ENCODE data around the gene MTCL3.

MTCL3 gene

DNA sequence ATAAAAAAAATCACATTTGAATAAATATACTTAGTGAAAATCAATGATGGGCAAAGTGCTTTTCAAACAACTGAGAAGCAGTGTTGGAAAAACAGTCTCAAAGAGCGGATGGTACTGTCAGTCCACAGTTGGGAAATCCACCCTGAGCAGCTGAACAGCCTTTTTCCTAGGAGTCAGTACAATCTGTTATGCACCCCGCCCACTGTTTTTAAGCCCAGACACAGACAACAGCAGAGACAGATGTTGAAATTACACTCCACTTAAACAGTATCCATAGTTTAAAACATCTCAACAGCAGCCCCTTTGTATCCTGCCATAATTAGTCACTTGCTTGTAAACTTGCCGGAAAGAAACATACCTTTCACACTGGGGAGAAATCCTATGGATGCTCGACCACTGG, 60.3 kb downstream of the MTCL3 start:
- no peak overlapping the region for H3K27ac Mint-ChIP-seq (ENCODE audit: low read depth)
- H3K9me3 Mint-ChIP-seq: no peaks in the 10 kb centered on the region
- no peak overlapping the region for H3K4me3 Mint-ChIP-seq
- no peak for ATAC-seq (replicated peaks; ENCODE audit: extremely low read depth, poor library complexity, severe bottlenecking)
- peaks cover 20% of the 10 kb centered on the region for H3K27me3 Mint-ChIP-seq
- no peaks in the 10 kb centered on the region for H3K36me3 Mint-ChIP-seq (ENCODE audit: insufficient read depth)
- DNase-seq (ENCODE audit: low spot score in 2 of 2): no peak
- H3K4me1 Mint-ChIP-seq: no peaks in the 10 kb centered on the region

DNA sequence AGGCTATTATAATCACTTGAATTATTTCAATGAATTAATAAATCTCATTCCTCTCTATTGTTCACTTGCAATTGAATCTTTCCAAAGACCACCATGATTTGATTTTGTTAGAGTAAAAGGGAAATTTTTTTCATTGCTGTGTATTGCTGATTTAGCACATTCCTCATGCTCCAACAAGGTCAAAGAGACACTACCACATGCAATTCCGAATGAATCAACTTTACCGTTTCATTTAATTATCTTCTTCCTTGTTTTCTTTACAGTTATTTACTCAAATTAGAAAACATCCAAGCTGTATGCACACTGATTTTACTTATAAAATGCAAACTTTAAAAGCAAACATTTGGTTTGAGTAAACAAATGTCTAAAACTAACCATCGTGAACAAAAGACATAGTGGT, 60.9 kb downstream of the MTCL3 start:
- no peak overlapping the region for H3K4me3 Mint-ChIP-seq
- DNase-seq (ENCODE audit: low spot score in 2 of 2) (no peak), ATAC-seq (replicated peaks; ENCODE audit: extremely low read depth, poor library complexity, severe bottlenecking) (no peak)

DNA sequence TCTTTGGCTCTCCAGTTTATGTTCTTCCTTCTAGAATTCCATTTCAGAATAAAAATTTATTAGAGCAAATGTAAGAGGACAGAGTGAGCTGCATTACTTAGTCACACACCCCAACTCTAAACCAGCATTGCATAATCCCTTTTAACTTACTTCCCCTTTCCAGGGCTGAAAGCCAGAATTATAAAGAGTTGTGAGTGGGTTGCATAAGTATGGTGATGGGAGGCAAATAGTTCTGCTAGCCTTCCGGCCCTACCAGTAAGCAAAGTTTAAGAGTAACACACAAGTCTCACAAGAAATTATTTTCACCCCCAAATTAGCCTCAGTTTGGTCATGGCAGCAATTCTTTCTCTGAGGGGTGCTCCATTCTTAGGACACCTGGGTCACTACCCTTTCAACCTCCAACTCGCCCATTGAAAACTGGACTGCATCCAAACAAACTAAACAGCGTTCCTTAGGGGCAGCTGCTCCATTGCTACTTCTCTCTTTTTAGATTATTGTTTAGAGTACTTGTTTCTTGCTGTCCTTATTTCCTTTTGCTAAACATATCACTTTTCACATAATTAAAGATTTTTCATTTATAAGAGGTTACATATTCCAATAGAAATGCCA, 61.6 kb downstream of the MTCL3 start:
- H3K27me3 Mint-ChIP-seq: peaks cover 20% of the 10 kb centered on the region

More for the DNA sequence above, 60.9 kb downstream of the MTCL3 start:
- peaks cover 20% of the 10 kb centered on the region for H3K27me3 Mint-ChIP-seq
- no peaks in the 10 kb centered on the region for H3K9me3 Mint-ChIP-seq
- H3K36me3 Mint-ChIP-seq (ENCODE audit: insufficient read depth): no peaks in the 10 kb centered on the region
- no peak overlapping the region for H3K27ac Mint-ChIP-seq (ENCODE audit: low read depth)
- H3K4me1 Mint-ChIP-seq: no peaks in the 10 kb centered on the region

GRCh38 chr6:127456465-127456864, 62.7 kb downstream of the MTCL3 start:
- no peak for ATAC-seq (replicated peaks; ENCODE audit: extremely low read depth, poor library complexity, severe bottlenecking)
- H3K9me3 Mint-ChIP-seq: no peaks in the 10 kb centered on the region
- no peak overlapping the region for H3K27ac Mint-ChIP-seq (ENCODE audit: low read depth)
- no peak for DNase-seq (ENCODE audit: low spot score in 2 of 2)
- H3K4me3 Mint-ChIP-seq: no peak overlapping the region
- H3K36me3 Mint-ChIP-seq (ENCODE audit: insufficient read depth): peaks cover 2% of the 10 kb centered on the region
- H3K4me1 Mint-ChIP-seq: no peaks in the 10 kb centered on the region
- H3K27me3 Mint-ChIP-seq: peaks cover 20% of the 10 kb centered on the region

More for the DNA sequence above, 61.6 kb downstream of the MTCL3 start:
- Mint-ChIP-seq H3K9me3 (no peaks in the 10 kb centered on the region), H3K27ac (ENCODE audit: low read depth) (no peak overlapping the region), H3K4me1 (no peaks in the 10 kb centered on the region), H3K36me3 (ENCODE audit: insufficient read depth) (peaks cover under 1% of the 10 kb centered on the region), H3K4me3 (no peak overlapping the region)
- ATAC-seq (replicated peaks; ENCODE audit: extremely low read depth, poor library complexity, severe bottlenecking) (no peak), DNase-seq (ENCODE audit: low spot score in 2 of 2) (no peak)

- Mint-ChIP-seq H3K27ac (ENCODE audit: low read depth) (no peak overlapping the region), H3K27me3 (peaks cover 20% of the 10 kb centered on the region), H3K4me3 (no peak overlapping the region), H3K36me3 (ENCODE audit: insufficient read depth) (peaks cover 2% of the 10 kb centered on the region), H3K9me3 (no peaks in the 10 kb centered on the region), H3K4me1 (no peaks in the 10 kb centered on the region)
- ATAC-seq (replicated peaks; ENCODE audit: extremely low read depth, poor library complexity, severe bottlenecking) (no peak), DNase-seq (ENCODE audit: low spot score in 2 of 2) (no peak)
These were observed 65.1 kb downstream of the MTCL3 start for GRCh38 chr6:127453845-127454619.

GRCh38 chr6:127452803-127453202, 66.3 kb downstream of the MTCL3 start:
- Mint-ChIP-seq H3K9me3 (no peaks in the 10 kb centered on the region), H3K36me3 (ENCODE audit: insufficient read depth) (peaks cover 2% of the 10 kb centered on the region)

GRCh38 chr6:127451388-127451787, 67.7 kb downstream of the MTCL3 start:
- Mint-ChIP-seq H3K4me3 (no peak overlapping the region), H3K4me1 (peaks cover 2% of the 10 kb centered on the region), H3K27me3 (peaks cover 5% of the 10 kb centered on the region), H3K9me3 (no peaks in the 10 kb centered on the region), H3K36me3 (ENCODE audit: insufficient read depth) (peaks cover 2% of the 10 kb centered on the region), H3K27ac (ENCODE audit: low read depth) (no peak overlapping the region)
- DNase-seq (ENCODE audit: low spot score in 2 of 2) (no peak), ATAC-seq (replicated peaks; ENCODE audit: extremely low read depth, poor library complexity, severe bottlenecking) (no peak)

More at GRCh38 chr6:127452803-127453202, 66.3 kb downstream of the MTCL3 start:
- peaks cover 14% of the 10 kb centered on the region for H3K27me3 Mint-ChIP-seq
- H3K4me1 Mint-ChIP-seq: no peaks in the 10 kb centered on the region
- ATAC-seq (replicated peaks; ENCODE audit: extremely low read depth, poor library complexity, severe bottlenecking) (no peak), DNase-seq (ENCODE audit: low spot score in 2 of 2) (no peak)
- no peak overlapping the region for H3K27ac Mint-ChIP-seq (ENCODE audit: low read depth)
- H3K4me3 Mint-ChIP-seq: no peak overlapping the region

GRCh38 chr6:127447780-127448179, 71.4 kb downstream of the MTCL3 start:
- Mint-ChIP-seq H3K9me3 (no peaks in the 10 kb centered on the region), H3K4me3 (no peak overlapping the region), H3K36me3 (ENCODE audit: insufficient read depth) (peaks cover 2% of the 10 kb centered on the region), H3K4me1 (peaks cover 6% of the 10 kb centered on the region), H3K27ac (ENCODE audit: low read depth) (no peak overlapping the region), H3K27me3 (no peaks in the 10 kb centered on the region)
- DNase-seq (ENCODE audit: low spot score in 2 of 2) (no peak), ATAC-seq (replicated peaks; ENCODE audit: extremely low read depth, poor library complexity, severe bottlenecking) (no peak)

DNA sequence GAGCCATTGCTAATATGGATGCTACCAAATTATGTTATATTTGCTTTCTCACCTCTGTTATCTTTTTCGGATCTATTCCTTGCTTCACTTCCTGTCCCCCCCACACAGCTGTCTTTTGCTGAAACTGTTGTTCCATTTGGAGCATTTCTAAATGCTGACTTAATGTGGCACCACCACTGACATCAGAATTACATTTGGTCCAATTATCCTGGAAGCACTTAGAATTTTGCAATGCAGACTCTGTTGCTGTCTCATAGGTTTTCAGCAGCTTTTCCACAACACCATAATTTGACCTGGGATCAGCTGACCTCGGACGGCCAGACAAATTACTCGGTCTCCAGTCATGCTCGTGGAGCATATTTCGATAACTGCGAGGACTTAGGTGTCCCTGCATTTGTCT, 72.8 kb downstream of the MTCL3 start:
- Mint-ChIP-seq H3K9me3 (no peaks in the 10 kb centered on the region), H3K36me3 (ENCODE audit: insufficient read depth) (no peaks in the 10 kb centered on the region), H3K27me3 (no peaks in the 10 kb centered on the region), H3K4me1 (peaks cover 6% of the 10 kb centered on the region), H3K27ac (ENCODE audit: low read depth) (no peak overlapping the region), H3K4me3 (no peak overlapping the region)
- no peak for ATAC-seq (replicated peaks; ENCODE audit: extremely low read depth, poor library complexity, severe bottlenecking)
- DNase-seq (ENCODE audit: low spot score in 2 of 2): no peak

DNA sequence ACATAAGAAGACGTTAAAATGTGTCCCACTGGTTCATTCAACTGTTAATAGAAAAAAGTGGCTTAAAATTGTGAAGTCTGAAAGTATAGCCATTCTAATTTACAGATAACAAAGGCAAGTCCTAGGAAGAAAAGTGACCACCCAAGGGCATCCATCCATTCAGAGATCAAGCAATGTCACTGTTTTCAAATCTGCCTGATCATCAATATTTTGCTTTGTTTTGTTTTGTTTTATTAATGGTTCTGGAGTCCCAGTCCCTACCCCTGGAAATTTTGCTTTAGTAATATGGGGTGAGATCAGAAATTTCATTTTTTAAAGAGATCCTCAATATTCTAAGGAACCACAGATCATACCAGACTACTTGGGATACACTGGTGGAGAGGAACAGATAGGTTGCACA, 77.3 kb downstream of the MTCL3 start:
- ATAC-seq (replicated peaks; ENCODE audit: extremely low read depth, poor library complexity, severe bottlenecking) (no peak), DNase-seq (ENCODE audit: low spot score in 2 of 2) (no peak)
- Mint-ChIP-seq H3K27me3 (peaks cover 11% of the 10 kb centered on the region), H3K9me3 (no peaks in the 10 kb centered on the region), H3K27ac (ENCODE audit: low read depth) (no peak overlapping the region), H3K4me1 (peaks cover 6% of the 10 kb centered on the region), H3K36me3 (ENCODE audit: insufficient read depth) (no peaks in the 10 kb centered on the region), H3K4me3 (no peak overlapping the region)

DNA sequence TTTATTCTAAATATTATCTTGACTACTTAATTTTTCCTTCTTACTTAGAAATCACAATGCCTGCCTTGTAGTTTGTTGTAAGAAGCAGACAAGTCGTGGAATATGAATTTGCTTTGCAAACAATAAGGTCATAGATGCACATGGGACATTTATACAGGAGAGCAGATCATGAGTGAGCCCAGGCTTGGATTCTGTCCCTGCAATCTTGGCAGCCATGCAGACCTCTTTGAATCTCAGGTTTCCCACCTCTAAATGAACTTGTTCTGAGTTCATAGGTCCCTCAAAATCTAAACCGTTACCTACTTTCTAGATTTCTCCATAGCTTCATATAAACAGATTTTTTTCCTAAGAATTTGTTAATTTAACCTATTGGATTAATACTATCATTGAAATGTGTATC, 79.4 kb downstream of the MTCL3 start:
- Mint-ChIP-seq H3K9me3 (no peaks in the 10 kb centered on the region), H3K4me1 (no peaks in the 10 kb centered on the region), H3K36me3 (ENCODE audit: insufficient read depth) (no peaks in the 10 kb centered on the region), H3K27me3 (peaks cover 26% of the 10 kb centered on the region), H3K4me3 (no peak overlapping the region), H3K27ac (ENCODE audit: low read depth) (no peak overlapping the region)
- ATAC-seq (replicated peaks; ENCODE audit: extremely low read depth, poor library complexity, severe bottlenecking) (no peak), DNase-seq (ENCODE audit: low spot score in 2 of 2) (no peak)

DNA sequence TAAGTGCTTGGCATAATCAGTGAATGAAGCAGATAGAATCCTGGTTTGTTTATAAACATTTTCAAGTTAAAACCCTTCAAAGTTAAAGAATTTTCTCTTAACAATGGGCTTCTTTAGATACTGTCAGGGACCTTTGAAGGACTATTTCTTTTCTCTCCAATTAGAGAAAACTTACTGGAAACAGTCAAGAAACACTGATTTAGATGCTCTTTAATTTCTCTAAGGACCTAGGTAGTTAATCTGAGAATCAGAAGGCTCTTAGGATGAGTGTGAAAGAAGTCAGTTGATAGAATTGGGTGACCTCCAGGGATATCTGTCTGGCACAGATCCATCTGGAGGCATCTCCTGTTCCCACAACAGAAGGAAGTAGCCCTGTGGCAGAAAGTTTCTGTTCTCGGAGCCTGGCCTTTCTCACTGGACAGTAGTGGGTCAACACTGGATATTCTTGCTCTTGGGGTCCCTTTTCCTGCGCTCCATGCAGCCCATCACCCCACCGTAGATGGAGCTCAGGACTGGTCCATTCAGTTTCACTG, 82.5 kb downstream of the MTCL3 start:
- ATAC-seq (replicated peaks; ENCODE audit: extremely low read depth, poor library complexity, severe bottlenecking): no peak
- Mint-ChIP-seq H3K4me1 (no peaks in the 10 kb centered on the region), H3K36me3 (ENCODE audit: insufficient read depth) (no peaks in the 10 kb centered on the region), H3K27ac (ENCODE audit: low read depth) (no peak overlapping the region), H3K27me3 (peaks cover 26% of the 10 kb centered on the region), H3K9me3 (no peaks in the 10 kb centered on the region), H3K4me3 (no peak overlapping the region)
- DNase-seq (ENCODE audit: low spot score in 2 of 2): no peak

- Mint-ChIP-seq H3K27me3 (peaks cover 26% of the 10 kb centered on the region), H3K4me3 (no peak overlapping the region), H3K36me3 (ENCODE audit: insufficient read depth) (no peaks in the 10 kb centered on the region), H3K9me3 (no peaks in the 10 kb centered on the region), H3K4me1 (no peaks in the 10 kb centered on the region), H3K27ac (ENCODE audit: low read depth) (no peak overlapping the region)
- DNase-seq (ENCODE audit: low spot score in 2 of 2) (no peak), ATAC-seq (replicated peaks; ENCODE audit: extremely low read depth, poor library complexity, severe bottlenecking) (no peak)
These were observed 83.4 kb downstream of the MTCL3 start for GRCh38 chr6:127435626-127436220.
